Prostate gland (tissue), 2 donors: ENCODE results near the gene VAV2. TPM values are rescaled to one million over a fixed set of nuclear protein-coding genes. Genes with fewer than 3 reads are reported as not detected.

Source experiments
- DNase-seq: peaks from one replicate; pipeline ENCODE4 v3.0.0-alpha.2; 2019; ENCODE audit warnings: low spot score
- H3K27ac ChIP-seq, 2 donors: fragments of 200-600 bp; sonication (generic); 2 replicates each; pipeline ENCODE4 v1.5.1; 2017 to 2019
- H3K27me3 ChIP-seq: fragments of 200-600 bp; sonication (generic); replicated peaks from 2 replicates; pipeline ENCODE4 v1.5.1; 2019; ENCODE audit not compliant: insufficient read depth
- H3K36me3 ChIP-seq, 2 donors: fragments of 200-600 bp; sonication (generic); 1 replicate in 1 of 2; 2 replicates in 1 of 2; pipeline versions ENCODE4 v1.5.1 to v1.8.1; 2017 to 2019
- H3K4me1 ChIP-seq: fragments of 200-600 bp; sonication (generic); replicated peaks from 2 replicates; pipeline ENCODE4 v1.5.1; 2019
- H3K4me3 ChIP-seq, 2 donors: fragments of 200-600 bp; sonication (generic); 2 replicates each; pipeline ENCODE4 v1.5.1; 2017 to 2019
- H3K9me3 ChIP-seq: fragments of 200-600 bp; sonication (generic); 2 replicates; pipeline ENCODE4 v1.5.1; 2017
- CTCF ChIP-seq, 4 experiments: fragments of 200-600 bp in 2 of 4; fragments of 450-650 bp in 2 of 4; sonication (generic) in 2 of 4; IDR thresholded peaks; 1 replicate in 3 of 4; 2 replicates in 1 of 4; pipeline ENCODE4 v1.5.1; 2016 to 2019; ENCODE audit warnings: antibody characterized with exemption in 4 of 4, mild to moderate bottlenecking in 2 of 4, moderate library complexity in 2 of 4
- POLR2A ChIP-seq: fragments of 450-650 bp; IDR thresholded peaks from one replicate; pipeline ENCODE4 v1.6.1; 2016; ENCODE audit warnings: antibody characterized with exemption, mild to moderate bottlenecking
- POLR2AphosphoS5 ChIP-seq: sonication (generic); formaldehyde crosslinking; IDR thresholded peaks from one replicate; pipeline ENCODE4 v1.6.1; 2017; ENCODE audit warnings: antibody characterized with exemption
- WGBS: methylation state at CpG from one replicate; pipeline ENCODE4 v1.1.5; 2018; 5-methylcytosine and 5-hydroxymethylcytosine counted together
- intact Hi-C: fragments of 100-400 bp; cut with DNase I; formaldehyde crosslinking; loops from one replicate; pipeline ENCODE4 v1.14.2; 2022
- total RNA-seq, 2 donors: library from RNA; depleted of rRNA; stranded (reverse); fragments of >200 nt; gene quantifications; one replicate each; pipeline ENCODE4 v1.1.0, GENCODE V29; 2016

The VAV2 gene
- total RNA-seq, 2 donors from 2014 or later = 13.5 to 19.5 TPM

DNA sequence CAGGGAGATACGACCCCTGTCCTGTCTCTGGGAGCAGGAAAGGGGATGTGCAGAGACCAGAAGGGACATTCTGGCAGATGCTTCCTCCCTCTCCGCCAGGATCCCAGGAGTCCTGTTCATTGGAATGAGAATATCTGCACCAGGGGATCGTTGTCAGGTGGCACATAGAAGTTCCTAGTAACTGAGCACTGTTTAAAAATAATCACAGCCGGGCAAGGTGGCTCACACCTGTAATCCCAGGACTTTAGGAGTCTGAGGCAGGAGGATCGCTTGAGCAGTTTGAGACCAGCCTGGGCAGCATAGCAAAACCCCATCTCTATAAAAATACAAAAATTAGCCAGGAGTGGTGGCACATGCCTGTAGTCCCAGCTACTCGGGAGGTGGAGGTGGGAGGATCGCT, 266.2 kb downstream of the VAV2 start:
- Histone ChIP-seq H3K4me3 (no peak overlapping the region), H3K27ac (no peak overlapping the region), H3K36me3 (no peaks in the 10 kb centered on the region), H3K4me1 (no peaks in the 10 kb centered on the region), H3K9me3 (no peaks in the 10 kb centered on the region), H3K27me3 (no peaks in the 10 kb centered on the region)
- no peak for DNase-seq
- intact Hi-C loops = loop anchor here (2.0 kb wide), 1 partner anchor 193 kb away; no protein-coding TSS in a partner anchor
- TF ChIP-seq POLR2AphosphoS5 (no peak), CTCF (IDR thresholded peaks at IDR 0.05) (no peak)
- 85% methylated on average over 7 of the region's 7 CpGs for WGBS

DNA sequence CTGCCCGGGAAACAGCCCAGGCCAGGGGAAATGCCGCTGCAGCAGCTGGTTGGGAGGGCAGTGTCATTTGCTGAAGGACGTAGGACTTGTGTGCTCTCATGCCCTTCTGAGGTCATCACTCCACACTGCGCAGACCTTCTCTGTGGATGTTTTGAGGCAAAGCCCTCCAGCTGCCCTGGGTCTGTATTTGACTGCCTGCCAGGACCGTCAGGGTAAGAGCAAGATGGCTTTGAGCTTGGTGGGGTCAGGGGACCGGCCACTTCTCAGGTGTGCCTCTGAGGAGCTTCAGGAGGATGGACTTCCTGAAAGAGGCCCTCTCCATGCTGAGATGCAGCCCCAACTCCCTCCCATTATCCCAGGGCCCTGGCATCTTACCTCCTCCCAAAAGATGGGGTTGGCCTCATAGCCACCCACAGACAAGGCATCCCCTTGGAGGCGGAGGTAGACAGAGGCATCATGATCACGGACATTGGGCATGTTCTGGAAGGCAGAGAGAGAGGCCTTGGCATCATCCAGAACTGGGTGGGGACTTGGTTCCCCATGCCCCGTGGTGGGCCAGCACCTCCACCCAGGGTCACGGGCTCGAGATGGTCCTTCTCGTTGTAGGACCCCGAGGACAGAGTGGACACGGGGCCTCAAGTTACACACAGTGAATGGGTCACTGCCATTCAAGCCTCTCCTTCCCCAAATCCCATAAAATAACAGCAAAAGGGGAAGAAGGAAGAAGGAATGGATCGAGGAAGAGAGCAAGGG, 273.4 kb downstream of the VAV2 start:
- Histone ChIP-seq H3K4me3 (no peak overlapping the region), H3K36me3 (no peaks in the 10 kb centered on the region), H3K27me3 (no peaks in the 10 kb centered on the region), H3K27ac (no peak overlapping the region), H3K4me1 (no peaks in the 10 kb centered on the region), H3K9me3 (no peaks in the 10 kb centered on the region)
- no peak for TF ChIP-seq CTCF (IDR thresholded peaks at IDR 0.05)
- no peak for TF ChIP-seq POLR2A
- TF ChIP-seq POLR2AphosphoS5 = no peak
- 93% methylated on average over 15 of the region's 15 CpGs for WGBS
- intact Hi-C loops = no loop called here
- no peak for DNase-seq

GRCh38 chr9:133717113-133718031, 274.8 kb downstream of the VAV2 start:
- Histone ChIP-seq H3K36me3 (no peaks in the 10 kb centered on the region), H3K9me3 (no peaks in the 10 kb centered on the region), H3K4me3 (no peak overlapping the region), H3K27me3 (no peaks in the 10 kb centered on the region), H3K27ac (no peak overlapping the region), H3K4me1 (no peaks in the 10 kb centered on the region)
- intact Hi-C loops = no loop called here
- no peak for DNase-seq
- 96% methylated on average over 20 of the region's 20 CpGs for WGBS
- TF ChIP-seq POLR2AphosphoS5 = no peak
- TF ChIP-seq POLR2A = no peak

- H3K4me3 ChIP-seq = no peak overlapping the region
- no peaks in the 10 kb centered on the region for H3K4me1 ChIP-seq
- DNase-seq = no peak
- TF ChIP-seq CTCF (IDR thresholded peaks at IDR 0.05) (no peak), POLR2AphosphoS5 (no peak), POLR2A (no peak)
- H3K36me3 ChIP-seq = no peaks in the 10 kb centered on the region
- intact Hi-C loops = no loop called here
- H3K9me3 ChIP-seq = no peaks in the 10 kb centered on the region
- no peak overlapping the region for H3K27ac ChIP-seq
- 82% methylated on average over 7 of the region's 8 CpGs for WGBS
- H3K27me3 ChIP-seq = no peaks in the 10 kb centered on the region
Measured at GRCh38 chr9:133716564-133717112, 275.5 kb downstream of the VAV2 start.

DNA sequence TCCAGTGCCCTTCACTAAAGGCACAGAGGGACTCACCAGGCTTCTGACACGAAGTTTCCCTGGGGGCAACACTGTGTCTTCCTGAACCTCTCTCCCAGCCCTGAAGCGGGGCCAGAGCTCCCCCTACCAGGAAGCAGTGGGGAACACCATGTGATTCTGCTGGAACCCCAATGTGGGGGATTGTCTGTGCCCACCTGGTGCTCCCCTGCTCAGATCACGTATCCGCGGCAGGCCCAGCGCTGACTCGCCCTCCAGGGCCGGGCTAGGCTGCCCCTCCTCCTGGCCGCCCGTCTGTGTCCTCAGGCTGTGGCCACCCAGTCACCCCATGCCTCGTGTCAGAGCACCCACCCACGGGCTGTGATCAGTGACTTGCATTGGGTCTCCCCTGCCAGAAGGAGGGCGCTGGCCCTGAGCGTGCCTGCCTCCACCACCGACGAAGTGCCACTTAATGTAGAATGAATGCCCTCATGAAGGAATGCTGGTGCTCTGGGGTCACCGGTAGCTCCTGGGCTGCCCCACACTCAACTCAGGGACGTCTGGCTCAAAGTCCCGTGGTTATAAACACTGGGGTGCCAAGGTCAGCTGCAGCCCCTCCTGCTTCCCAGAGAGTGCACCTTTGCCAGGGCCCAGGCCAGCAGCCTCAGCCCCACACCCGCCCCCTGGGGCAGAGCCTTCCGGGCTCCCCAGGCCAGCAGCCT, 276.1 kb downstream of the VAV2 start:
- no peak for DNase-seq
- no peaks in the 10 kb centered on the region for H3K36me3 ChIP-seq
- intact Hi-C loops = no loop called here
- no peaks in the 10 kb centered on the region for H3K4me1 ChIP-seq
- H3K4me3 ChIP-seq = no peak overlapping the region
- H3K27ac ChIP-seq = no peak overlapping the region
- TF ChIP-seq CTCF (IDR thresholded peaks at IDR 0.05) (peak in 1 of 4 experiments; percentile 24), POLR2AphosphoS5 (no peak), POLR2A (no peak)
- H3K27me3 ChIP-seq = no peaks in the 10 kb centered on the region
- 73% methylated on average over 21 of the region's 21 CpGs for WGBS
- H3K9me3 ChIP-seq = no peaks in the 10 kb centered on the region
